Measurements from ENCODE around the gene ERI3. TPM values are rescaled to one million over a fixed set of nuclear protein-coding genes. Genes with fewer than 3 reads are reported as not detected.

ERI3 gene
- total and polyA plus RNA-seq, 2 of the 13 experiments (the other 11 are each of a cell fraction or from before 2014, with no cell fraction given), result 35.6 to 35.9 TPM

DNA sequence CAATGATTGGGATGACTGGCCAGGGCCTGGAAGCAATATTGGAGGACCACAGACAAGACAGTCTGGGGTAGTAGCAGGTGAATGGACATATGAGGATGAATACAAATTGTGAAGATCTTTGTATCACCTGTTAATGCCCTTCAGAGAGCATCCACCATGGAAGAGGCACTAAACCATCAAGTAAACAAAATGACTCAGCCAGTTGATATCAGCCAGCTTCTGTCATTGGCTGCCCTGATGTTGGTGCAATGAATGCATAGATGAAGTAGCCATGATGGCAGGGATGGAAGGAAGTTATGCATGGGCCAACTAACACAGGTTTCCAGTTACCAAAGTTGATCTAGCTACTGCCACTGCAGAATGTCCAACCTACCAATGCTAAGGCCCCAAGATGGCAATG lies 16.1 kb upstream of the ERI3 start:
- H3K9ac ChIP-seq (ENCODE audit: insufficient read depth, low read depth, low read length), result no peak overlapping the region
- no peak overlapping the region for H3K4me2 ChIP-seq (ENCODE audit: low read depth, low read length)
- POLR2A ChIA-PET, result no interaction called here
- H3K36me3 ChIP-seq (replicated peaks in 1 of 2; ENCODE audit: control insufficient read depth in 1 of 2, insufficient read depth in 2 of 2, low read length in 2 of 2), result no peaks in the 10 kb centered on the region
- DNase-seq (ENCODE audit: low spot score), result no peak
- no peaks in the 10 kb centered on the region for H4K20me1 ChIP-seq (ENCODE audit: insufficient read depth, low read length)
- H3K4me3 ChIP-seq (replicated peaks in 1 of 3; ENCODE audit: insufficient read depth in 1 of 3, low read depth in 2 of 3, low read length in 3 of 3), result no peak overlapping the region
- no peaks in the 10 kb centered on the region for H3K9me3 ChIP-seq (ENCODE audit: low read length)
- H3K4me1 ChIP-seq (ENCODE audit: insufficient read depth, low read length), result no peaks in the 10 kb centered on the region
- H3K79me2 ChIP-seq (ENCODE audit: insufficient read depth, low read length), result no peaks in the 10 kb centered on the region
- CTCF ChIA-PET (ENCODE audit: low intra/inter-chr PET ratio, low total read pairs), result no interaction called here
- peaks cover 4 to 32% of the 10 kb centered on the region in 2 experiments; a peak in 4 of 5 replicates for H3K27me3 ChIP-seq (ENCODE audit: control insufficient read depth in 1 of 2, insufficient read depth in 2 of 2, low read length in 2 of 2)
- FAIRE-seq, result no peak
- in situ Hi-C loops (cut with HindIII; ENCODE audit: extremely low pct_ligation_motif_present, low pct_unique_long_range_greater_than_20kb) (no loop called here), intact Hi-C loops (cut with micrococcal nuclease; ENCODE audit: unreplicated experiment) (no loop called here)
- H2AFZ ChIP-seq (ENCODE audit: low read length), result no peak overlapping the region
- BruUV-seq (replicated peaks), result no TSS peak
- H3K27ac ChIP-seq (ENCODE audit: extremely low read length, insufficient read depth, low read length), result no peak overlapping the region
- no peak for ATAC-seq
- TF ChIP-seq HNRNPUL1 (IDR thresholded peaks at IDR 0.05; ENCODE audit: low read depth, low read length) (no peak), EP300 (IDR thresholded peaks at IDR 0.05; ENCODE audit: low read depth in 2 of 2, low read length in 2 of 2) (no peak), EP300 (CRISPR knock-in tag; IDR thresholded peaks at IDR 0.05; ENCODE audit: borderline replicate concordance) (no peak)

DNA sequence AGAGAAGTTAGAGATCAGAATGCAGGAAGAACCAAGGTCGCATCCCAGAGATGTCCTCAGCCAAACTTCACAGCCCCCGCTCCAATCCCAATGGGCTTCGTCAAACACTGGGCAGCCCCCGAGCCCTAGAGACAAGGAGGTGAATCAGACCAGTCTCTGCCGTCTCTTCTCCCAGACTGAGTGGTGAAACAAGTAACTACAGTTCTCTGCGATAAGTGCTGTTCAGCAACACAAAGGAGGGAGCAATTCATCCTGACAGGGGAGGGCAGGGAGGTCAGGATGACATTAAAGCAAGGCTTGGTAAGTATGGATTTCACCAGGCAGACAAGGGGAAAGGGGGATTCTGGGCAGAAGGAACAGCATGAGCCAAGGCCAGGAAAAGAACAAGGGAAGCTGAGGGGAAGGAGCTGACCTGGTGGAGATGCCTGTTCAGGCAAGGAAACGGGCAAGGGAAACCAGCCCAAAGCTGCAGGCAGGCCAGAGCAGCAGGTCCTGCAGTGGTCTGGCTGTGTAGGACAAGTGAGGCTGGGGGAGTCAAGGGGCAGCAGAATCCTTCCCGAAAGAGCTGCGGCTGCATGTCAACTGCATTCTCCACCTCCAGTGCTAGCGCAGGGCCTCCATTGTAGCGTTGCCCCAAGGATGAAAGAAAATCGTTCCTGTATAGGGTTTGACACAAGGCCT lies 13.6 kb upstream of the ERI3 start:
- in situ Hi-C loops (cut with HindIII; ENCODE audit: extremely low pct_ligation_motif_present, low pct_unique_long_range_greater_than_20kb), result no loop called here
- no peak for FAIRE-seq

More for the DNA sequence above, 13.6 kb upstream of the ERI3 start:
- TF ChIP-seq NFE2L1 (CRISPR knock-in tag; IDR thresholded peaks at IDR 0.05; ENCODE audit: borderline replicate concordance) (no peak), ZNF530 (CRISPR knock-in tag; IDR thresholded peaks at IDR 0.05; ENCODE audit: low read depth) (no peak), PITX1 (CRISPR knock-in tag; IDR thresholded peaks at IDR 0.05) (no peak), ZNF512B (CRISPR knock-in tag; IDR thresholded peaks at IDR 0.05; ENCODE audit: borderline replicate concordance) (no peak), ZNF501 (CRISPR knock-in tag; IDR thresholded peaks at IDR 0.05) (no peak), PRPF4 (IDR thresholded peaks at IDR 0.05; ENCODE audit: low read depth, low read length, poor library complexity, severe bottlenecking) (no peak)
- Histone ChIP-seq H3K27me3 (ENCODE audit: control insufficient read depth in 1 of 2, insufficient read depth in 2 of 2, low read length in 2 of 2) (peaks cover 6 to 49% of the 10 kb centered on the region in 2 experiments; a peak in 4 of 5 replicates), H3K4me2 (ENCODE audit: low read depth, low read length) (no peak overlapping the region), H3K9ac (ENCODE audit: insufficient read depth, low read depth, low read length) (no peak overlapping the region), H3K36me3 (replicated peaks in 1 of 2; ENCODE audit: control insufficient read depth in 1 of 2, insufficient read depth in 2 of 2, low read length in 2 of 2) (no peaks in the 10 kb centered on the region), H3K4me1 (ENCODE audit: insufficient read depth, low read length) (no peaks in the 10 kb centered on the region), H3K27ac (ENCODE audit: extremely low read length, insufficient read depth, low read length) (no peak overlapping the region), H3K79me2 (ENCODE audit: insufficient read depth, low read length) (no peaks in the 10 kb centered on the region), H3K9me3 (ENCODE audit: low read length) (no peaks in the 10 kb centered on the region), H2AFZ (ENCODE audit: low read length) (peak overlapping the region; percentile 50), H4K20me1 (ENCODE audit: insufficient read depth, low read length) (no peaks in the 10 kb centered on the region), H3K4me3 (replicated peaks in 1 of 3; ENCODE audit: insufficient read depth in 1 of 3, low read depth in 2 of 3, low read length in 3 of 3) (no peak overlapping the region)
- CTCF ChIA-PET (ENCODE audit: low intra/inter-chr PET ratio, low total read pairs), result no interaction called here
- ATAC-seq (peak; percentile 42; the same call in 2 of the 3 replicates), DNase-seq (ENCODE audit: low spot score) (no peak)
- BruUV-seq (replicated peaks), result no TSS peak
- intact Hi-C loops (cut with micrococcal nuclease; ENCODE audit: unreplicated experiment), result no loop called here
- POLR2A ChIA-PET, result no interaction called here
- WGBS (ENCODE audit: low lambda C conversion rate), result 47% methylated on average over 12 of the region's 12 CpGs
